Measurements from ENCODE around the gene AXIN1. TPM values are rescaled to one million over a fixed set of nuclear protein-coding genes. Genes with fewer than 3 reads are reported as not detected.

The AXIN1 gene
- total RNA-seq, 1 experiment from 2014 or later, result 43.7 TPM

- intact Hi-C loops (cut with micrococcal nuclease), result no loop called here
- ChIA-PET POLR2A (interaction anchor here (1.6 to 3.4 kb wide), 2 partner anchors 25 to 127 kb away, joined by 9 to 20 read pairs; partner anchors contain the start of genes CAPN15 and RAB11FIP3), CTCF (interaction anchor here (0.6 to 0.8 kb wide), 2 partner anchors 27 to 178 kb away, joined by 3 read pairs; no protein-coding TSS in a partner anchor)
- peaks cover 15% of the 10 kb centered on the region for H3K36me3 Mint-ChIP-seq (ENCODE audit: insufficient read depth, unreplicated experiment)
- no peak for DNase-seq (ENCODE audit: unreplicated experiment)
- peak overlapping the region; percentile 80 for H3K4me3 Mint-ChIP-seq (ENCODE audit: unreplicated experiment)
- H3K4me1 Mint-ChIP-seq (ENCODE audit: insufficient read depth, unreplicated experiment), result peaks cover 7% of the 10 kb centered on the region
- no peak for TF ChIP-seq CTCF (IDR thresholded peaks at IDR 0.05; ENCODE audit: unreplicated experiment)
- H3K27ac Mint-ChIP-seq (ENCODE audit: low read depth, unreplicated experiment), result no peak overlapping the region
- BruUV-seq (replicated peaks), result no TSS peak
- H3K27me3 Mint-ChIP-seq (ENCODE audit: insufficient read depth, unreplicated experiment), result no peaks in the 10 kb centered on the region
- no peaks in the 10 kb centered on the region for H3K9me3 Mint-ChIP-seq (ENCODE audit: unreplicated experiment)
Measured at GRCh38 chr16:399340-400019, 47.0 kb upstream of the AXIN1 start.

GRCh38 chr16:398561-399339 is 46.2 kb upstream of the AXIN1 start:
- TF ChIP-seq CTCF (IDR thresholded peaks at IDR 0.05; ENCODE audit: unreplicated experiment), result no peak
- Mint-ChIP-seq H3K36me3 (ENCODE audit: insufficient read depth, unreplicated experiment) (peaks cover 15% of the 10 kb centered on the region), H3K9me3 (ENCODE audit: unreplicated experiment) (no peaks in the 10 kb centered on the region), H3K27me3 (ENCODE audit: insufficient read depth, unreplicated experiment) (no peaks in the 10 kb centered on the region), H3K27ac (ENCODE audit: low read depth, unreplicated experiment) (no peak overlapping the region), H3K4me1 (ENCODE audit: insufficient read depth, unreplicated experiment) (peaks cover 7% of the 10 kb centered on the region), H3K4me3 (ENCODE audit: unreplicated experiment) (peak overlapping the region; percentile 58)
- no peak for DNase-seq (ENCODE audit: unreplicated experiment)
- ChIA-PET CTCF (interaction anchor here (0.8 kb wide), 1 partner anchor 28 kb away, joined by 3 read pairs; no protein-coding TSS in a partner anchor), POLR2A (no interaction called here)
- intact Hi-C loops (cut with micrococcal nuclease), result no loop called here
- no TSS peak for BruUV-seq (replicated peaks)

GRCh38 chr16:397736-398332 is 45.3 kb upstream of the AXIN1 start:
- Mint-ChIP-seq H3K27me3 (ENCODE audit: insufficient read depth, unreplicated experiment) (no peaks in the 10 kb centered on the region), H3K4me3 (ENCODE audit: unreplicated experiment) (peak overlapping the region; percentile 58), H3K4me1 (ENCODE audit: insufficient read depth, unreplicated experiment) (peaks cover 7% of the 10 kb centered on the region), H3K27ac (ENCODE audit: low read depth, unreplicated experiment) (no peak overlapping the region), H3K36me3 (ENCODE audit: insufficient read depth, unreplicated experiment) (peaks cover 15% of the 10 kb centered on the region), H3K9me3 (ENCODE audit: unreplicated experiment) (no peaks in the 10 kb centered on the region)
- CTCF ChIA-PET, result no interaction called here
- BruUV-seq (replicated peaks), result no TSS peak
- DNase-seq (ENCODE audit: unreplicated experiment), result peak; percentile 47
- intact Hi-C loops (cut with micrococcal nuclease), result no loop called here
- POLR2A ChIA-PET, result no interaction called here
- peak; percentile 11 for TF ChIP-seq CTCF (IDR thresholded peaks at IDR 0.05; ENCODE audit: unreplicated experiment)

- Mint-ChIP-seq H3K27ac (ENCODE audit: low read depth, unreplicated experiment) (peak within 1 kb of the TSS; percentile 25), H3K4me3 (ENCODE audit: unreplicated experiment) (peak within 1 kb of the TSS; percentile 66), H3K4me1 (ENCODE audit: insufficient read depth, unreplicated experiment) (peaks cover 7% of the 10 kb centered on the region), H3K9me3 (ENCODE audit: unreplicated experiment) (no peaks in the 10 kb centered on the region), H3K27me3 (ENCODE audit: insufficient read depth, unreplicated experiment) (no peaks in the 10 kb centered on the region), H3K36me3 (ENCODE audit: insufficient read depth, unreplicated experiment) (peaks cover 15% of the 10 kb centered on the region)
- DNase-seq (ENCODE audit: unreplicated experiment), result no peak
- ChIA-PET CTCF (no interaction called here), POLR2A (no interaction called here)
- BruUV-seq (replicated peaks), result no TSS peak
- intact Hi-C loops (cut with micrococcal nuclease), result no loop called here
- no peak for TF ChIP-seq CTCF (IDR thresholded peaks at IDR 0.05; ENCODE audit: unreplicated experiment)
Measured at GRCh38 chr16:397135-397661, 44.7 kb upstream of the AXIN1 start, which contains the start of gene NME4. Gene NME4 (plus strand): TSS chr16:397199. CDS start chr16:397223, 24 bp downstream.
